ENCODE data around the gene PDE4B. TPM values are rescaled to one million over a fixed set of nuclear protein-coding genes. Genes with fewer than 3 reads are reported as not detected.
"Not testable (repeated sequence)": the region's sequence is repeated elsewhere in the genome, so short reads cannot be mapped to it uniquely, and the experiment has no call there.

The PDE4B gene
- polyA plus RNA-seq, 1 donor from 2014 or later = 135 TPM

DNA sequence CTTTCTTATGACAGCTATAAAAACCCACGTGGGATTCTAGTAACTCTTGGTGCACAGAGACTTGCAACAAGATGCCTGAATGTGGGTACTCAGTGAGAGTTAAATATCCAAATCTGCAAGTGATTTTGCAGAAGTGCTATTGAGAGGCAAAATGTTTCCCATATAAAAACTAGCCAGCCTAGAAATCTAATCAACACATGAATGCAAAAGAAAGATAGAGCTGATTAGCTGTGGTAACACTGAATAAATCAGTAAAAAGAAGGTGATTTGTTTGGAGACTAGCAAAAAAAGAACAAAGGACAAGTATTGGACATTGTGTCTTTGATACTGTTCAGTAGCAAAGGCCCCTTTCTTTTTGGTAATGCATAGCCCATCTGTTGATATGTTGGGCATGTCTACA is 527.5 kb downstream of the PDE4B start:
- no peaks in the 10 kb centered on the region for H3K27me3 ChIP-seq (ENCODE audit: insufficient read depth, low read depth, low read length)
- H3K79me2 ChIP-seq (replicated peaks; ENCODE audit: insufficient read depth, low read length) = no peaks in the 10 kb centered on the region
- no peaks in the 10 kb centered on the region for H4K20me1 ChIP-seq (ENCODE audit: insufficient read depth)
- H3K9me2 ChIP-seq (ENCODE audit: insufficient read depth, low read length) = no peaks in the 10 kb centered on the region
- TF ChIP-seq POLR2AphosphoS5 (IDR thresholded peaks at IDR 0.05) (no peak), RAD21 (conservative IDR thresholded peaks at IDR 0.05) (no peak), SMC3 (conservative IDR thresholded peaks at IDR 0.05; ENCODE audit: poor library complexity) (no peak)
- TF ChIP-seq, protein P1, sequence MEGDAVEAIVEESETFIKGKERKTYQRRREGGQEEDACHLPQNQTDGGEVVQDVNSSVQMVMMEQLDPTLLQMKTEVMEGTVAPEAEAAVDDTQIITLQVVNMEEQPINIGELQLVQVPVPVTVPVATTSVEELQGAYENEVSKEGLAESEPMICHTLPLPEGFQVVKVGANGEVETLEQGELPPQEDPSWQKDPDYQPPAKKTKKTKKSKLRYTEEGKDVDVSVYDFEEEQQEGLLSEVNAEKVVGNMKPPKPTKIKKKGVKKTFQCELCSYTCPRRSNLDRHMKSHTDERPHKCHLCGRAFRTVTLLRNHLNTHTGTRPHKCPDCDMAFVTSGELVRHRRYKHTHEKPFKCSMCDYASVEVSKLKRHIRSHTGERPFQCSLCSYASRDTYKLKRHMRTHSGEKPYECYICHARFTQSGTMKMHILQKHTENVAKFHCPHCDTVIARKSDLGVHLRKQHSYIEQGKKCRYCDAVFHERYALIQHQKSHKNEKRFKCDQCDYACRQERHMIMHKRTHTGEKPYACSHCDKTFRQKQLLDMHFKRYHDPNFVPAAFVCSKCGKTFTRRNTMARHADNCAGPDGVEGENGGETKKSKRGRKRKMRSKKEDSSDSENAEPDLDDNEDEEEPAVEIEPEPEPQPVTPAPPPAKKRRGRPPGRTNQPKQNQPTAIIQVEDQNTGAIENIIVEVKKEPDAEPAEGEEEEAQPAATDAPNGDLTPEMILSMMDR (IDR thresholded peaks at IDR 0.05; ENCODE audit: poor library complexity, severe bottlenecking) = no peak
- no peak overlapping the region for H3K9ac ChIP-seq (ENCODE audit: low read length)
- no peaks in the 10 kb centered on the region for H3K9me3 ChIP-seq (ENCODE audit: low read length)
- H3K36me3 ChIP-seq (ENCODE audit: insufficient read depth, low read length) = no peaks in the 10 kb centered on the region
- H3K4me3 ChIP-seq (ENCODE audit: low read length) = no peak overlapping the region
- no peak overlapping the region for H2AFZ ChIP-seq (ENCODE audit: low read depth, low read length)
- no peaks in the 10 kb centered on the region for H3F3A ChIP-seq (ENCODE audit: insufficient read depth, low read length, poor library complexity, severe bottlenecking)
- no peak overlapping the region for H3K27ac ChIP-seq (ENCODE audit: low read length)
- H3K4me2 ChIP-seq (ENCODE audit: low read length) = no peak overlapping the region

DNA sequence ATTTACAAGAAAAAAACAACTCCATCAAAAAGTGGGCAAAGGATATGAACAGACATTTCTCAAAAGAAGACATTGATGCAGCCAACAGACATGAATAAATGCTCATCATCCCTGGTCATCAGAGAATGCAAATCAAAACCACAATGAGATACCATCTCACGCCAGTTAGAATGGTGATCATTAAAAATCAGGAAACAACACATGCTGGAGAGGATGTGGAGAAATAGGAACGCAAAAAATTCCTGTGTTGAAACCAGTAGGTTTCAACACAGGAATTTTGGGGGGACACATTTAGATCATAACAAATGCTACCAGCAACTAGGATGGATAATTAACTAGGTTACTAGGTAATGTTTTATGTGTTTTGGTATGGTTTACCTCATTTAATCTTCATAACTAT is 529.8 kb downstream of the PDE4B start:
- not testable (repeated sequence) for H3K79me2 ChIP-seq (replicated peaks; ENCODE audit: insufficient read depth, low read length); H3K9me3 ChIP-seq (ENCODE audit: low read length); H3K36me3 ChIP-seq (ENCODE audit: insufficient read depth, low read length); H3F3A ChIP-seq (ENCODE audit: insufficient read depth, low read length, poor library complexity, severe bottlenecking); H3K9ac ChIP-seq (ENCODE audit: low read length); H2AFZ ChIP-seq (ENCODE audit: low read depth, low read length); H3K27me3 ChIP-seq (ENCODE audit: insufficient read depth, low read depth, low read length); H3K27ac ChIP-seq (ENCODE audit: low read length); H3K4me3 ChIP-seq (ENCODE audit: low read length); H4K20me1 ChIP-seq (ENCODE audit: insufficient read depth); H3K9me2 ChIP-seq (ENCODE audit: insufficient read depth, low read length); H3K4me2 ChIP-seq (ENCODE audit: low read length)

DNA sequence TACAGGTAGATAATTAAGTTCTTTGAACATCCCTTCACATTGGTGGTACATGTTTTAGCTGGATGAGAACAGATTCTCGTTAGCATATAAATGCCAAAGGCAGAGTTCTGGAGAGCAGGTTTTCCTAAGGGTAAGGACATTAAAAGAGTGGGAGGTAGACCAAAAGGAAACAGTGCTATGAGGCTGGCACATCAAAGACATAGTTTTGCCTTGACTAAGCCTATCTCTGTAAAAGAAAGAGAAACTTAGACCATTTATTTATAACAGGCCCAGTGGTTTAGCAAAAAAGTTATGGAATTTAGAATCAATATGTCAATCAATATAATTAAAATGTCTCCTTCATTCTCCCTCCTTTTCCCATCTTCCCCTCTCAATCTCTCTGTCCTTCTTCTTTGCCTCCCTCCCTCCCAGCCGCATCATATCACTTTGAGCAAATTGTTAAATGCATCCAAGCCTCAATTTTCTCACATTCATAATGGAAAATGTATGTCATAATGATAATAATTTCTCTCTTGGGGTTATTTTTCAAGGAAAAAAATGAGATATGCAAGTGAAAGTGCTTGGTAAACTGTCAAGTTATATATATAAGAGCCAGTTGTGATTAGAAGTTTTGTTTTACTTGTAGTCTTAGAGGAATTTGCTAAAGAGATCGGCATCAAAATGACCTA is 531.4 kb downstream of the PDE4B start:
- Histone ChIP-seq H3K79me2 (replicated peaks; ENCODE audit: insufficient read depth, low read length) (no peaks in the 10 kb centered on the region), H3K27ac (ENCODE audit: low read length) (no peak overlapping the region), H3K9me3 (ENCODE audit: low read length) (no peaks in the 10 kb centered on the region), H3K9me2 (ENCODE audit: insufficient read depth, low read length) (no peaks in the 10 kb centered on the region), H3F3A (ENCODE audit: insufficient read depth, low read length, poor library complexity, severe bottlenecking) (no peaks in the 10 kb centered on the region), H3K4me2 (ENCODE audit: low read length) (no peak overlapping the region), H3K4me3 (ENCODE audit: low read length) (no peak overlapping the region), H2AFZ (ENCODE audit: low read depth, low read length) (no peak overlapping the region), H3K36me3 (ENCODE audit: insufficient read depth, low read length) (no peaks in the 10 kb centered on the region), H4K20me1 (ENCODE audit: insufficient read depth) (no peaks in the 10 kb centered on the region), H3K9ac (ENCODE audit: low read length) (no peak overlapping the region), H3K27me3 (ENCODE audit: insufficient read depth, low read depth, low read length) (no peaks in the 10 kb centered on the region)
- TF ChIP-seq POLR2AphosphoS5 (IDR thresholded peaks at IDR 0.05) (no peak), RAD21 (conservative IDR thresholded peaks at IDR 0.05) (no peak), EZH2 (IDR thresholded peaks at IDR 0.05; ENCODE audit: borderline replicate concordance, insufficient read depth, low read length, poor library complexity, severe bottlenecking) (no peak), MXI1 (conservative IDR thresholded peaks at IDR 0.05; ENCODE audit: poor library complexity, severe bottlenecking) (no peak), EP300 (conservative IDR thresholded peaks at IDR 0.05; ENCODE audit: poor library complexity, severe bottlenecking) (peak; percentile 22), TAF1 (IDR thresholded peaks at IDR 0.05; ENCODE audit: low read depth) (no peak)
- TF ChIP-seq, protein P1 (IDR thresholded peaks at IDR 0.05; ENCODE audit: poor library complexity, severe bottlenecking) = no peak
- TF ChIP-seq, protein P2, sequence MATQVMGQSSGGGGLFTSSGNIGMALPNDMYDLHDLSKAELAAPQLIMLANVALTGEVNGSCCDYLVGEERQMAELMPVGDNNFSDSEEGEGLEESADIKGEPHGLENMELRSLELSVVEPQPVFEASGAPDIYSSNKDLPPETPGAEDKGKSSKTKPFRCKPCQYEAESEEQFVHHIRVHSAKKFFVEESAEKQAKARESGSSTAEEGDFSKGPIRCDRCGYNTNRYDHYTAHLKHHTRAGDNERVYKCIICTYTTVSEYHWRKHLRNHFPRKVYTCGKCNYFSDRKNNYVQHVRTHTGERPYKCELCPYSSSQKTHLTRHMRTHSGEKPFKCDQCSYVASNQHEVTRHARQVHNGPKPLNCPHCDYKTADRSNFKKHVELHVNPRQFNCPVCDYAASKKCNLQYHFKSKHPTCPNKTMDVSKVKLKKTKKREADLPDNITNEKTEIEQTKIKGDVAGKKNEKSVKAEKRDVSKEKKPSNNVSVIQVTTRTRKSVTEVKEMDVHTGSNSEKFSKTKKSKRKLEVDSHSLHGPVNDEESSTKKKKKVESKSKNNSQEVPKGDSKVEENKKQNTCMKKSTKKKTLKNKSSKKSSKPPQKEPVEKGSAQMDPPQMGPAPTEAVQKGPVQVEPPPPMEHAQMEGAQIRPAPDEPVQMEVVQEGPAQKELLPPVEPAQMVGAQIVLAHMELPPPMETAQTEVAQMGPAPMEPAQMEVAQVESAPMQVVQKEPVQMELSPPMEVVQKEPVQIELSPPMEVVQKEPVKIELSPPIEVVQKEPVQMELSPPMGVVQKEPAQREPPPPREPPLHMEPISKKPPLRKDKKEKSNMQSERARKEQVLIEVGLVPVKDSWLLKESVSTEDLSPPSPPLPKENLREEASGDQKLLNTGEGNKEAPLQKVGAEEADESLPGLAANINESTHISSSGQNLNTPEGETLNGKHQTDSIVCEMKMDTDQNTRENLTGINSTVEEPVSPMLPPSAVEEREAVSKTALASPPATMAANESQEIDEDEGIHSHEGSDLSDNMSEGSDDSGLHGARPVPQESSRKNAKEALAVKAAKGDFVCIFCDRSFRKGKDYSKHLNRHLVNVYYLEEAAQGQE (IDR thresholded peaks at IDR 0.05; ENCODE audit: borderline replicate concordance) = no peak

Measured in neural cell (in vitro differentiated cells).